HT-29 (cell line): Measurements from ENCODE around the gene TREH. TPM values are rescaled to one million over a fixed set of nuclear protein-coding genes. Genes with fewer than 3 reads are reported as not detected.

Experiments
- DNase-seq: peaks from one replicate; pipeline ENCODE4 v3.0.0-alpha.2; 2015; ENCODE audit warnings: low spot score
- total RNA-seq: library from RNA; depleted of rRNA; stranded (reverse); fragments of >200 nt; shearing (Covaris generic); gene quantifications from 2 replicates; pipeline ENCODE4 v1.2.3, GENCODE V29; 2014

Gene TREH
- total RNA-seq, 1 experiment from 2014 or later, result 0.05 TPM

DNA sequence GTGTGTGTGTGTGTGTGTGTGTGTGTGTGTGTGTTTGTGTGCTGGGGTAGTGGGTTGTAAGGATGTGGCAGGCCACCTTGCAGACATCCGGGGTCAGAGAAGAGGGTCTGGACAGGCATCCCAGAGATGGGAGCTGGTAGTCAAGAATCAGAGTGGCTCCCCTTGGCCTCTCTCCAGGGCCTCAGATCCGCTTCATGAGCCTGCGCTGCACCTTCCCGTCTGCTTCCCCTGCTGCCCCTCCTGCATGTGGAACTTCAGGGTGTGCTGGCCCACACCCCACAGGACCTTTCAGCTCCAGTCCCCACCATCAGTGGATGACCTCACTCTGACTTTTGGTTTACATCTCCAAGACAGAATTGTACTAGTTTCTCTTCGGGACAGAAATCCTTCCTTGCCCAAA lies 31.2 kb downstream of the TREH start:
- no peak for DNase-seq

- no peak for DNase-seq
Observed at GRCh38 chr11:118646393-118646792, 33.1 kb downstream of the TREH start.

DNA sequence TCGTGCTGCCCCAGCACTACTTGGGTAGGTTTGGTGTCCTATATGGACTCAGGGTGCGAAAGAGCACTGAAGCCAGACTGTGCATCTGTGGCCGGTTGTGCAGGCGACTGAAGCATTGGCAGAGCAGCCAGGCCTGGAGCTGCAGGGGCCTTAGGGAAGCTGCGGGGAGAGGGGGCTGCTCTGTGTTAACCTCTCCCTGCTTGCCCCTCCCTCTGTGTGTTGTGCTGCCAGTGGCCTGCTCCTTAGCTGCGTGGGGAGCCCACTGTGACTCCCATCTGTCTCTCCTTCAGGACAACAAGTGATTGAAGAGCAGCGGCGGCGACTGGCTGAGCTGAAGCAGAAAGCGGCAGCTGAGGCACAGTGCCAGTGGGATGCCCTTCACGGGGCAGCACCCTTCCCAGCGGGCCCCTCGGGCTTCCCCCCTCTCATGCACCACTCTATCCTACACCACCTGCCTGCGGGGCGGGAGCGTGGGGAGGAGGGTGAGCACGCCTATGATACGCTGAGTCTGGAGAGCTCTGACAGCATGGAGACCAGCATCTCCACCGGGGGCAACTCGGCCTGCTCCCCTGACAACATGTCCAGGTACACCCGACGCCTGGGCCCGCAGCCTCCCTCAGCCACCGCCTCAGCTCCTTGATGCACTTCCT lies 34.3 kb downstream of the TREH start:
- no peak for DNase-seq

DNA sequence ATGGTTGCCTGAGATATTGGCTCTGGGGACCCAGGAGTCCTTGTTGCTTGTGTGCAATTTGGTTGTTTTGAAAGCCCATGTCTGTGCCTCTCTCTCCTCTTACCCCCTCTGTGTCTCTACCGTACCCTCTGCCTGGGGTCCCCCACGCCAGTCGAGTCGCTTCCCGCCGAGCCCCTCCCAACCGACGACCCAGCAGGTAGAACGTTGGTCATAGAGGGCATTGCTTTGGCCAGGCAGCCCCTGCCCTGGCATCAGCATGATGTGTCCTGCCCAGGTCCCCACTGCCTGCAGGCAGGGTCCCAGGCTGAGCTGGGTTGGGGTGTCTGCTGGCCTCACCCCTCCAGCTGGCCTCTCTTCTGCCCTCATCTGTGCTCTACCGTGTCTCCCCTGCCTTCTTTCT lies 35.0 kb downstream of the TREH start:
- no peak for DNase-seq

DNA sequence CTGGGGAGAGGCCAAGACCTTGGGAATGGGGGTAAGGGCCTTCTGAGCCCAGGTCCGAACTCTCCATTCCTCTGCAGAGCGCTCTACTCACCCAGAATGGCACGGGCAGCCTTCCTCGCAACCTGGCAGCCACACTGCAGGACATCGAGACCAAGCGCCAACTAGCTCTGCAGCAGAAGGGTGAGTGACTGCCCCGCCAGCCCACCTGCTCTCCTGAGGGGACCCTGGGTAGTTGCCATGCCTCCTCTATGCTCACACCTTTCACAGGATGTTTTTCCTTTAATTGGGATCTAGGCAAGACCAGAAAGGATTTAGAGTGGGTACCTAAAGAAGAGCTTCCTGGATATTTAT lies 35.5 kb downstream of the TREH start:
- no peak for DNase-seq

- no peak for DNase-seq
Observed at GRCh38 chr11:118643142-118643994, 36.1 kb downstream of the TREH start.

DNA sequence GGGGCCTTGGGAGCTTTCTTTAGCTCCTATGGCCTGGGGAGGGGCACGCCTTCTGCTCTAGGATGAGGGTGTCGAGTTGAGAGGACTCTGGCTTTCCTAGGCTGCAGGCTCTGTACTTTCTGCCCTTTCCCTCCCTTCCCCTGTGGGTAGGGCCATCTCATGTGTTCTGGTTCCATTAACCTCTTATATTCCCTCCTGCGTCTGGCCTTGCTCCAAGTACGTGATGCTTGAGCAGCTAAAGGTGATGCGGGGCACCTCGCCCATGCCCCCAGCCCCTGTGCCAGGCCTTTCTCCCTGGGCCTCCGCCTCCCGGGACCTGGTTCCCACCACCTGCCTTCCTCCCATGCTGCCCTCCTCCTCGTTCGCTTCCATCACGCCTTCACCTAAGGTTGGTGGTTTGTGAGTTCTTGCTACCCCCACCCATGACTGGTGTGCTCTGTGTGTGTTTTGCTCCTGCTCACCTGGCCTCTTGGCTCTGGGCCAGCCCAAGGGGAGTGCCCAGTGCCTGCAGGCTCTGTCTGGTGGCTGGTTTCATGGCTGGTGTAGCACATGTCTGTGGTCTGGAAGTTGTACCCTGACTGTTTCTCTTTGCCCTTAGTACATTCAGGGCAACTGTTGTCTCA lies 37.9 kb downstream of the TREH start:
- DNase-seq, result no peak

- DNase-seq, result no peak
Observed at GRCh38 chr11:118640332-118641154, 38.9 kb downstream of the TREH start.

GRCh38 chr11:118639899-118640298 lies 39.6 kb downstream of the TREH start:
- DNase-seq, result no peak

DNA sequence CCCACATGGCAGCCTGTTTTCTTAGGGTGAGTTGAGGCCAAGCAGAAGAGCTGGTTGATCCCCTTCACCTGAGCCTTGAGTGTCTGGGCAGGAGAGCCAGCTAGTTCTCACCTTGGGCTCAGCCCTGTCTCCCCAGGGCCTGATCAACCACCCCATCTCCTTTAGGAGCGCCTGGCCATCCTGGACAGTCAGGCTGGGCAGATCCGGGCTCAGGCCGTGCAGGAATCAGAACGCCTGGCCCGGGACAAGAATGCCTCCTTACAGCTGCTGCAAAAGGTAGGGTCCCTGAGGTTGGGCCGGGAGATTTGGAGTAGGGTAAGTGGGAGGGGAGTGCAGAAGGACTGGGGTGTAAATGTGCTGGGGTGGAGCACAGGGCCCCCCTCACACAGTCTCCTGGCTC lies 40.7 kb downstream of the TREH start:
- no peak for DNase-seq

DNA sequence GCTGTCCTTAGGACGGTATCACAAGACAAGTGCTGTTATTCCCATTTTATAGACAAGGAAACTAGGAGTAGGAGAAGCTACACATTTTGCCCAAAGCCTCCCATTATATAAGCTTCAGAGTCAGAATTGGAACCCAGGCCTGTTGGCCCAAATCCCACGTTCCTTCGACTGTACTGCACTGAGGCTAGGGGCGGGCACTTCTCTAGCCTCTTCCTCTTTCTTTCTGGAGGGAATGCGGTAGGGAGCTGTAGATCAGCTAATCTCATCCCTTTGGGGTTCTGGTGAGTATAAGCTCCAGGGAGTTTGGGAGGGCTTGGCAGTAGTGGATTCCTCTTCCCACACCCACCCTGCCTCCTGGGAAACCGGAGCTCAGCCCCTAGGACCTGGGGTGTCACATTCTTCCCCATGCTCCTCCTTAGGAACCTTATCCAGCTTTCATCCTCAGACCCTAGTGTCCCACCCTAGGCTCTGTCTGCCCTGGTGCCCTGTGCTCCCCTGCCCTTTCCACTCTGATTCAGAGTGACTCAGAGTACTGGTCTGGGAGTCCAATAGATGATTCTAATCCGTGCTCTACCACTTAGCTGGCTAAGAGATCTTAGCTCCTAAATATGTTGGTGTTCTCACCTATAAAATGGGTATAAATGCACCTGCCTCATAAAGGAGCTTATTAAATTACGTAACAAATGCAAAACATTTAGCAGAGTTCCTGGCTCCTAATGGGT lies 42.7 kb downstream of the TREH start:
- DNase-seq, result no peak

DNA sequence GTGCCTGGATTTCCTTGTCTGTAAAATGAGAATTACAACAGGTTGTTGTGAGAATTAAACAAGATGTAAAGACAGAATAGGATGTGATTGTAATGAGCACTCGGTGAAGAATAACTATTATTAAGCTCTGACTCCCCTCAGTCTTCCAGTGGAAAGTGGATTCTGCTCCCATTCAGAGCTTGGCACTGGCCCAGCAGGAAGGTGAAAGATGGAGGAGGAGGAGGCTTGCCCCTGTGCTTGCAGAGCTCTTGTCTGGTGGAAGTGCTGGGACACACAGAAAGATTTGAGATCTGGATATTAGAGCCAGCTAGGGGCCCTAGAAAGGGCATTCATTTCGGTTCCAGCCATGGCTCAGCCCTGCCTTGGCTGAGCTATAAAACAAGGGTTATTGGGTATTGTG lies 43.8 kb downstream of the TREH start:
- DNase-seq, result no peak

DNA sequence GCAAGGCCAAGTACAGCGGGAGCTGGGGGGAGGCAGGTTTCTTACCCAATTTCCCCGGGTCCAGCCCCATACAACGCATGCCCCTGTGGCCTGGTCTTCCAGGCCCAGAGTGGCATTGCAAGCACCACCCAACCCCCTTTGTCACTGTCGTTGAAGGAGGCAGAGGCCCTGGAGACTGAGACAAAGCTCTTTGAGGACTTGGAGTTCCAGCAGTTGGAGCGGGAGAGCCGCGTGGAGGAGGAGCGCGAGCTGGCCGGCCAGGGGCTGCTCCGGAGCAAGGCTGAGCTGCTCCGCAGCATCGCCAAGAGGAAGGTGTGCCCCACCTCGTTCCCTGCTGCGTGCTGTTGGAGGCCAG lies 44.2 kb downstream of the TREH start:
- DNase-seq, result no peak

DNA sequence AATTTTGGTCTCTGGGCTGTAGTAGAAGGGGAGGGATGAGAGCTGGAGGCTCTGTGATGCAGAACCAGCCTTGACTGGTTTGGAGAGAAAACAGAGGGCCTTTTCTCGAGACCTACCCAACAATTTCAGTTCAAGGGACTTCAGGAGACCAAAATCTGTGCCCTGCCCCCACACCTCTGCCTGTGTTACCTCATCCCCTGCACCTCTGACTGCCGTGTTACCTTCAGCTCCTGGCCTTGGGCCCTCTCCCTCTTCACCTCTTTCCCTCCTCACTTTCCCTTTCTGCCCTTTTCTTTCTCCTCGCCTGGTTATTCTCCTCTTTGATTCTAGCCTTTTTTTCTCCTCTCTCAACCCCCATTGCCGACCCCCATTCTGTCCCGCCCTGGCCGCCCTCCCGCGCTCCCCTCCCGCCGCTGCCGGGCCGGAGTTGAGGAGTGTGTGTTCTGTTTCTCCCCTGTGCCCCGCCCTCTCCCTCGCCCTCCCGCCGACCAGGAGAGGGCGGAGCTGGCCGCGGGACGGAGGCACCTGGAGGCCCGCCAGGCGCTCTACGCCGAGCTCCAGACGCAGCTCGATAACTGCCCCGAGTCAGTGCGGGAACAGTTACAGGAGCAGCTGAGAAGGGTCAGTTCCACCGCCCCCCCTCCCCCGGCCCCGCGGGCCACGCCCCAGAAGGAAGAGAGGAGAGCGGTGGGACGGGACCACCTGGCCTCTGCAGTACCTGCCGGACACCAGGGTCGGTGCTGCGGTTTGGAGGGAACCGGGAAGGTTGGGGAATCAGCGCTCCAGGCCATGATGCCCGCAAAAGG lies 44.8 kb downstream of the TREH start:
- peak; percentile 89 for DNase-seq

DNA sequence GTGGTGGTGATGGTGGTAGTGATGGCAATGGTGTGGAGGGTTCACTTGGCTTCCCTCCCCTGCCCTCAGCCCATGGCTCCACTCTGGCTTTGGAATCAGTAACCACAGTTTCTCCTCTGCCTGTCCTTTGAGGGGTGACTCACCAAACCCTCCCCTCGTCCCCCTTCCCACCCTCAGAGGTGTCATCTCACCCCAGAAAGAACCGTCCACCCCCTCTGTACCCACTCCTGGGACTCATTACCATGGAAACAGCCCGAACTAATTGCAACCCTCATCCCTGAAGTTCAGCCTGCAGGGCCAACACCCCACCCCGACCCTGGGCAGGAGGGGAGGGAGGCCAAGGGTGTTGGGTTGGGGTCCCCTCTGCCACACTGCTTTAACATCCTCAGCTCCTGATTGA lies 45.5 kb downstream of the TREH start:
- no peak for DNase-seq

- no peak for DNase-seq
Observed at GRCh38 chr11:118633319-118633690, 46.1 kb downstream of the TREH start.

GRCh38 chr11:118632577-118633318 lies 46.7 kb downstream of the TREH start:
- DNase-seq, result no peak

GRCh38 chr11:118631142-118631909 lies 48.1 kb downstream of the TREH start:
- DNase-seq, result no peak
